Uterus (tissue), 4 donors: ENCODE data around the gene PLA2G4D. TPM values are rescaled to one million over a fixed set of nuclear protein-coding genes. Genes with fewer than 3 reads are reported as not detected.

Source experiments
- DNase-seq, 2 donors: peaks; one replicate each; pipeline ENCODE4 v3.0.0-alpha.2; 2019 to 2020
- H3K27ac ChIP-seq, 2 donors: fragments of 200-600 bp; sonication (generic); 1 replicate in 1 of 2; 2 replicates in 1 of 2; pipeline ENCODE4 v1.5.1; 2016 to 2018
- H3K27me3 ChIP-seq, 2 donors: fragments of 200-600 bp; sonication (generic); one replicate each; pipeline ENCODE4 v1.5.1; 2018 to 2019; ENCODE audit warnings: control low read depth in 1 of 2
- H3K36me3 ChIP-seq, 2 donors: fragments of 200-600 bp; sonication (generic); one replicate each; pipeline ENCODE4 v1.5.1; 2019; ENCODE audit warnings: control low read depth in 1 of 2
- H3K4me1 ChIP-seq, 2 donors: fragments of 200-600 bp; sonication (generic); one replicate each; pipeline ENCODE4 v1.5.1; 2018 to 2019; ENCODE audit warnings: control low read depth in 1 of 2
- H3K4me3 ChIP-seq, 2 donors: fragments of 200-600 bp; sonication (generic); 1 replicate in 1 of 2; 2 replicates in 1 of 2; pipeline ENCODE4 v1.5.1; 2018 to 2019; ENCODE audit warnings: mild to moderate bottlenecking in 1 of 2
- H3K9me3 ChIP-seq, 2 donors: fragments of 200-600 bp; sonication (generic); one replicate each; pipeline ENCODE4 v1.5.1; 2019; ENCODE audit warnings: control low read depth in 1 of 2
- CTCF ChIP-seq, 4 experiments: fragments of 200-600 bp in 2 of 4; fragments of 450-650 bp in 2 of 4; sonication (generic) in 2 of 4; IDR thresholded peaks; one replicate each; pipeline ENCODE4 v1.5.1; 2016 to 2019; ENCODE audit warnings: antibody characterized with exemption in 4 of 4, mild to moderate bottlenecking in 2 of 4, moderate library complexity in 1 of 4
- POLR2A ChIP-seq, 2 donors: fragments of 450-650 bp; IDR thresholded peaks; one replicate each; pipeline ENCODE4 v1.6.1; 2016; ENCODE audit warnings: antibody characterized with exemption in 2 of 2, mild to moderate bottlenecking in 1 of 2, moderate library complexity in 1 of 2
- intact Hi-C: fragments of 100-400 bp; cut with DNase I; formaldehyde crosslinking; loops from one replicate; pipeline ENCODE4 v1.15.1; 2023; ENCODE audit warnings: low total_unique reads
- total RNA-seq, 4 donors: library from RNA; depleted of rRNA in 3 of 4; stranded (reverse); fragments of >200 nt in 3 of 4; gene quantifications; one replicate each; pipeline versions ENCODE4 v1.1.0 to v1.2.4, GENCODE V29; 2014 to 2023
- donor health status: DM: yes; HTN: yes; CAD: no.

Gene PLA2G4D
- total RNA-seq, 4 donors from 2014 or later: 0.07 TPM; not detected in 3

DNA sequence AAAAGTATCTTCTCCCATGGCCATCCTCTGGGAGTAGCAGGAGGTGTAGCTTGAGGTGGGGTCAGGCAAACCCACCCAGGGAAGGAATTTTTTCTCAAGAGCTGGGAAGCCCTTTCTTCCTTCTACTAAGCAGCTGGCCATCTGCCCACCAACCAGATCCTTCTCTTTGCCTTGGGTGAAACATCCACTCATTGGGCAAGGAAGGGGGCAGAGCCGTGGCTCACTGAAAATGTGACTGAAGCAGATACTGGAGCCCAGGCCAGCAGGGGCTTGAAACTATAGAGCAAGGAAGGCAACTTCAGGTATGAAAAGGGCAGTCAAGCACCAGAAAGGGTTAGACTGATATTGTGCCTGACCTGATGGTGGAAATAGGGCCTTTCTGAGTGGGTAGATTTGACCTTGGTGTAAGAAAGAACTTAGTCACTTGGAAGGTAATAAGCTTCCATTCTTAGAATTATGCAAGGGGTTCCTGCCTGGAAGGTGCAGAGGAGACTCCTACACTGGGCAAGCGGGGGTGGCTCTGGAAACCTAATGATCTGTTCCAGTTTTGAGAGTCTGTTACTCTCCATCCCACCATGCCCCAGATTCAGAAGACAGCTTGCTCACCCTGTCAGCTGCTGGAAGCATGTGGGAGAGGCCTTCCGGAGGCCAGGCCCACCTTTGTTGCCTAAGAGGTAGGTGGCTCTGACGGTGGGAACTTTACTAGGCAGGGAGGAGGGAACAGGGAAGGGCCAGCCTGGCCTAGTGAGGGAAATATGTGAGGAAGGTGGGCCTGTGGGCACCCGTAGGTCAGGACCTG is 51.6 kb downstream of the PLA2G4D start:
- H3K9me3 ChIP-seq: no peaks in the 10 kb centered on the region
- DNase-seq: no peak
- H3K4me1 ChIP-seq: no peaks in the 10 kb centered on the region
- peaks cover 0 to 5% of the 10 kb centered on the region in 2 donors for H3K27me3 ChIP-seq
- intact Hi-C loops: no loop called here
- no peak overlapping the region for H3K27ac ChIP-seq
- TF ChIP-seq POLR2A (IDR thresholded peaks at IDR 0.05) (no peak), CTCF (IDR thresholded peaks at IDR 0.05) (no peak)
- no peaks in the 10 kb centered on the region for H3K36me3 ChIP-seq
- no peak overlapping the region for H3K4me3 ChIP-seq

- no peak for DNase-seq
- TF ChIP-seq POLR2A (IDR thresholded peaks at IDR 0.05) (no peak), CTCF (IDR thresholded peaks at IDR 0.05) (no peak)
- no peaks in the 10 kb centered on the region for H3K36me3 ChIP-seq
- H3K4me3 ChIP-seq: no peak overlapping the region
- no peaks in the 10 kb centered on the region for H3K9me3 ChIP-seq
- H3K4me1 ChIP-seq: no peaks in the 10 kb centered on the region
- no peak overlapping the region for H3K27ac ChIP-seq
- intact Hi-C loops: no loop called here
- H3K27me3 ChIP-seq: peaks cover 0 to 5% of the 10 kb centered on the region in 2 donors
Measured at GRCh38 chr15:42038401-42038800, 56.0 kb downstream of the PLA2G4D start.

GRCh38 chr15:42037656-42038055 is 56.7 kb downstream of the PLA2G4D start:
- Histone ChIP-seq H3K4me3 (no peak overlapping the region), H3K27me3 (peaks cover 0 to 5% of the 10 kb centered on the region in 2 donors), H3K9me3 (no peaks in the 10 kb centered on the region), H3K36me3 (no peaks in the 10 kb centered on the region), H3K4me1 (no peaks in the 10 kb centered on the region), H3K27ac (no peak overlapping the region)
- no peak for DNase-seq
- TF ChIP-seq POLR2A (IDR thresholded peaks at IDR 0.05): no peak
- no peak for TF ChIP-seq CTCF (IDR thresholded peaks at IDR 0.05)
- intact Hi-C loops: no loop called here

- H3K27me3 ChIP-seq: peaks cover 0 to 5% of the 10 kb centered on the region in 2 donors
- no peak overlapping the region for H3K27ac ChIP-seq
- no peak for DNase-seq
- no peaks in the 10 kb centered on the region for H3K4me1 ChIP-seq
- H3K9me3 ChIP-seq: no peaks in the 10 kb centered on the region
- no peaks in the 10 kb centered on the region for H3K36me3 ChIP-seq
- no peak for TF ChIP-seq POLR2A (IDR thresholded peaks at IDR 0.05)
- no peak for TF ChIP-seq CTCF (IDR thresholded peaks at IDR 0.05)
- no peak overlapping the region for H3K4me3 ChIP-seq
- intact Hi-C loops: no loop called here
Measured at GRCh38 chr15:42036966-42037365, 57.4 kb downstream of the PLA2G4D start.

DNA sequence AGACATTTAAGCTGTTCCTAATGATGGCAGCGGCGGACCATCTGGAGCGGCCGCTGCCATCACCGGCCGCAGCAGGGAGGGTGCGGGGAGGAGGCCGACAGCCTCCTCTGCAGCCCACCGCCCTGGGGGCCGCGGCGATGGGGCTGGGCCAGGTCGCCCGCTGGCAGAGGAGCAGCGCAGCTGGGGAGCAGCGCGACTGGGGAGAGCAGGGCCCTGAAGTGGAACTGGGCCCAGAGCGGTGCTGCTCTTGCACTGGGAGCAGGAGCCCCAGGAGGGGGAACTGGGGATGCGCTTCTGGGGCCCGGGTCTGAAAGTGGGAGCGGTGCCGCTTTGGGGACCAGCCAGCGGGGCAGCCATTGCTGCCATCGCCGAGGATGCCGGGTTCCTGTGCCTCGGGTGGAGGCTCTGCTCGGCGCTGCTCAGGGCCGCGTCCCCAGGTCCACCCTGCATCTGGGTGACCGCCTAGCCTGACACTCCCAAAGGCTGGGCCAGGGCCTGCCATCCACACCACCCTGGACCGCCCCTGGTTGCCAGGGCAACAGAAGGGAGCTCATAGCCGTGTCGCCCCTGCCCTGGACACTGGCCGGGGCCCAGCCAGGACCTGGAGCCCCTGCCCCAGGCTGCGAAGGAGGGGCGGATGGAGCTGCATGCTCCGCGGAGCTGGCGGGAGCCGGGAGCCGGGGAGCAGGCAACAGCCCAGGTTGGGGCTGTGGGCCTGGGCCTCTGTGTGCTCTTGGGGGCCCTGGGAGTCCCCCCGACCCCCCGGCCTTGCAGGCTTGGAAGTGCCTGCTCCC is 58.1 kb downstream of the PLA2G4D start:
- Histone ChIP-seq H3K4me3 (no peak overlapping the region), H3K4me1 (no peaks in the 10 kb centered on the region), H3K27me3 (peaks cover 0 to 5% of the 10 kb centered on the region in 2 donors), H3K36me3 (no peaks in the 10 kb centered on the region), H3K9me3 (no peaks in the 10 kb centered on the region), H3K27ac (no peak overlapping the region)
- DNase-seq: no peak
- no peak for TF ChIP-seq POLR2A (IDR thresholded peaks at IDR 0.05)
- TF ChIP-seq CTCF (IDR thresholded peaks at IDR 0.05): no peak
- intact Hi-C loops: no loop called here
